Spinal cord (tissue), 10 donors: Measurements from ENCODE around the gene TBC1D30. TPM values are rescaled to one million over a fixed set of nuclear protein-coding genes. Genes with fewer than 3 reads are reported as not detected.
"Not testable (repeated sequence)": the region's sequence is repeated elsewhere in the genome, so short reads cannot be mapped to it uniquely, and the experiment has no call there.

Experiments
- DNase-seq, 6 donors: peaks; one replicate each; pipeline versions ENCODE4 v3.0.0 to v3.0.0-alpha.2; 2013 to 2015; ENCODE audit warnings: low spot score in 6 of 6, low read depth in 4 of 6
- H3K27ac ChIP-seq: one replicate; pipeline ENCODE4 v1.5.1; 2013; ENCODE audit warnings: low read depth, low read length, control low read depth
- H3K27me3 ChIP-seq: one replicate; pipeline ENCODE4 v1.6.1; 2013; ENCODE audit warnings: low read length; ENCODE audit not compliant: control insufficient read depth, insufficient read depth
- H3K36me3 ChIP-seq: one replicate; pipeline ENCODE4 v1.6.1; 2013; ENCODE audit warnings: low read length; ENCODE audit not compliant: control insufficient read depth, insufficient read depth
- H3K4me1 ChIP-seq: one replicate; pipeline ENCODE4 v1.6.1; 2013; ENCODE audit warnings: low read length; ENCODE audit not compliant: control insufficient read depth, insufficient read depth
- H3K4me3 ChIP-seq: one replicate; pipeline ENCODE4 v1.5.1; 2013; ENCODE audit warnings: low read depth, low read length, control low read depth
- H3K9me3 ChIP-seq: one replicate; pipeline ENCODE4 v1.6.1; 2013; ENCODE audit warnings: low read length; ENCODE audit not compliant: control insufficient read depth, insufficient read depth
- WGBS: methylation state at CpG from one replicate; pipeline ENCODE4 v1.1.5; 2013; ENCODE audit warnings: missing lambda C conversion rate; ENCODE audit not compliant: insufficient coverage; 5-methylcytosine and 5-hydroxymethylcytosine counted together
- polyA plus RNA-seq, 2 donors: library from polyadenylated mRNA; unstranded; fragments of 120-200 nt; gene quantifications; one replicate each; pipeline ENCODE4 v1.2.1, GENCODE V29; 2013; ENCODE audit not compliant: insufficient read length in 2 of 2
- total RNA-seq, 2 donors: library from RNA; depleted of rRNA in 1 of 2; stranded (reverse); fragments of 120-200 nt in 1 of 2; fragments of >200 nt in 1 of 2; gene quantifications; one replicate each; pipeline versions ENCODE4 v1.2.3 to v1.2.4, GENCODE V29; 2013 to 2014
- donor health status: healthy.

The TBC1D30 gene
- total and polyA plus RNA-seq, 4 donors = 9.0 to 21.1 (median 18.8) TPM

- not testable (repeated sequence) for H3K4me3 ChIP-seq, H3K27ac ChIP-seq, H3K36me3 ChIP-seq, H3K9me3 ChIP-seq, H3K4me1 ChIP-seq, H3K27me3 ChIP-seq
- 9% methylated on average over 4 of the region's 8 CpGs for WGBS
- DNase-seq = peak in 2 of 6 donors; percentile 55 to 68
Measured at GRCh38 chr12:64802180-64802775, 22.2 kb upstream of the TBC1D30 start.

- 67% methylated on average over 1 of the region's 2 CpGs for WGBS
- H3K4me3 ChIP-seq = no peak overlapping the region
- H3K9me3 ChIP-seq = no peaks in the 10 kb centered on the region
- H3K4me1 ChIP-seq = no peaks in the 10 kb centered on the region
- DNase-seq = no peak
- H3K36me3 ChIP-seq = no peaks in the 10 kb centered on the region
- no peaks in the 10 kb centered on the region for H3K27me3 ChIP-seq
- no peak overlapping the region for H3K27ac ChIP-seq
Measured at GRCh38 chr12:64806173-64806572, 18.3 kb upstream of the TBC1D30 start.

DNA sequence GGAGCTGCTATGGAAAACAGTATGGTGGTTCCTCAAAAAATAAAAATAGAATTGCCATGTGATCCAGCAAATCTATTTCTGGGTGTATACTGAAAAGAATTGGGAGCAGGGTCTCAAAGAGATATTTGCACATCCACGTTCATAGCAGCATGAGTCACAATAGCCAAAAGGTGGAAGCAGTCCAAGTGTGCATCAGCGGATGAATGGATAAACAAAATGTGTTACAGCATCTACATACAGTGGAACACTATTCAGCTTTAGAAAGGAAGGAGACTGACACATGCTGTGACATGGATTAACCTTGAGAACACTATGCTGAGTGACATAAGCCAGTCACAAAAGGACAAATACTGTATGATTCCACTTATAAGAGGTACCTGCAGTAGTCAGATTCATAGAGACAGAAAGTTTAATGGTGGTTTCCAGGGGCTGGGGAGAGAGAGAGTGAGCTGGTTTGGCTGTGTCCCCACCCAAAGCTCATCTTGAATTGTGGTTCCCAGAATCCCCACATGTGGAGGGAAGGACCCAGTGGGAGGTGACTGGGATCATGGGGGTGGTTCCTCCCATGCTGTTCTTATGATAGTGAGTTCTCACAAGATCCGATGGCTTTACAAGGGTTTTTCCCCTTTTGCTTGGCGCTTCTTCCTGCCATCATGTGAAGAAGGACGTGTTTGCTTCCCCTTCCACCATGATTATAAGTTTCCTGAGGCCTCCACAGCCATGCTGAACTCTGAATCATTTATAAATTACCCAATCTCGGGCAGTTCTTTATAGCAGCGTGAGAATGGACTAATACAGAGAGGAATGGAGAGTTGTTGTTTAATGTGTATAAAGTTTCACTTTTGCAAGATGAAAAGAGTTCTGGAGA is 17.6 kb upstream of the TBC1D30 start:
- Histone ChIP-seq H3K4me3 (no peak overlapping the region), H3K9me3 (no peaks in the 10 kb centered on the region), H3K36me3 (no peaks in the 10 kb centered on the region), H3K27me3 (no peaks in the 10 kb centered on the region), H3K27ac (no peak overlapping the region), H3K4me1 (no peaks in the 10 kb centered on the region)
- 80% methylated on average over 3 of the region's 7 CpGs for WGBS
- no peak for DNase-seq

DNA sequence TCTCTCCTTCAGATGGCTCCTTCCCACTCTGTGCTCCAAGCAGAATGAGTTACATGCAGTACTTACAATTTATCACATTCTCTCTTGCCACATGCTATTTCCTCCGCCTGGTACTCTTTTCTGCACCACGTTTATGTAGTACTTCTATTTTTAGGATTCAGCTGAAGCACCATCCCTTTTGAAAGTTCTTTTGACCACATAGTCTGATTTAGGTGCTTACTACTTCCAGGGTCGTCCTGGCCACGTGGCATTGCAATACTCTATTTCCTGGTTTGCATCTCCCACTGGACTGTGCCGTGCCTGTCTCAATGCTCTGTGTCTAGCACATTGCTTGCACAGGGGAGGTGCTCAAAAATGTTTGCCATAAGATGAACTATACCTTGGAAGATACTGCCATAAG is 16.3 kb upstream of the TBC1D30 start:
- no peaks in the 10 kb centered on the region for H3K36me3 ChIP-seq
- H3K4me3 ChIP-seq = no peak overlapping the region
- H3K27ac ChIP-seq = no peak overlapping the region
- 78% methylated on average over 5 of the region's 5 CpGs for WGBS
- DNase-seq = no peak
- no peaks in the 10 kb centered on the region for H3K4me1 ChIP-seq
- H3K27me3 ChIP-seq = no peaks in the 10 kb centered on the region
- no peaks in the 10 kb centered on the region for H3K9me3 ChIP-seq

DNA sequence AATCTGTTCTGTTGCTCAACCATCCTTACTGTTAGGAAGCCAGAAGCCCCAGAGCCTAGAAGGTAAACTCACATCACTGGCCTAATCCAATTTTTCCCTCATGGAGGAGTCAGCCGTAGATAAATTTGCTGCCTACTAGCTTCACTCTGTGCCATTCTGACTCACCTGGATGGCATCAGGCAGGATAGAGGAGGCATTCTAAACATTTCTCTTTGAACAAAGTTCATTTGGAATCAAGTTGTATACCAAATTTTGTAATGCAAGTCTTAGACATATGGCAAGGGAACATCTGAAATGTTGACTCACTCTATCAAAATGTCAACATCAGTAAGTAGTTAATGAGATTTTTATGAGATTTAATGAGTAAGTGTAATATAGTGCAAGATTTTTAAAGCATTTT is 13.6 kb upstream of the TBC1D30 start:
- H3K4me3 ChIP-seq = no peak overlapping the region
- no CpG with 5 or more reads among the region's 1 CpG for WGBS

DNA sequence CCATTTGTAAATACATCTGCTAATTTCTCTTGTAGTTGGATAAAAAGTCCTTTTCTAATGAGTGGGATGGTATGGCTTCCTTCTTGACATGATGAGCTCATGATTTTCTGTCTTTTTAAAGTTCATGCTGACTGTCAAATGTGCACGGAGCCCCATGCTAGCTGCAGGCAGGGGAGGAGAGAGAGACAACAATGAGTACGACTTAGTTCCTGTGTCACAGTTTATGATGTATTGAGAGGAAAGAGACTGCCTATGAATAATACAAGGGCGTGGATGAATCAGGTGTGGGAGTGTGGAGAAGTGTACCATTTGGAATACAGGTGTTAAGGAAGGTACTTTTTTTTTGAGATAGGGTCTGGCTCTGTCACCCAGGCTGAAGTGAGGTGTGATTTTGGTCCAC is 10.7 kb upstream of the TBC1D30 start:
- DNase-seq = no peak

More for the DNA sequence above, 13.6 kb upstream of the TBC1D30 start:
- H3K4me1 ChIP-seq = no peaks in the 10 kb centered on the region
- no peaks in the 10 kb centered on the region for H3K36me3 ChIP-seq
- no peaks in the 10 kb centered on the region for H3K27me3 ChIP-seq
- no peaks in the 10 kb centered on the region for H3K9me3 ChIP-seq
- no peak overlapping the region for H3K27ac ChIP-seq
- DNase-seq = no peak

GRCh38 chr12:64814432-64814831 is 10.0 kb upstream of the TBC1D30 start:
- no peaks in the 10 kb centered on the region for H3K9me3 ChIP-seq
- H3K4me3 ChIP-seq = no peak overlapping the region
- no peaks in the 10 kb centered on the region for H3K36me3 ChIP-seq
- no peak overlapping the region for H3K27ac ChIP-seq
- 0% methylated on average over 1 of the region's 2 CpGs for WGBS
- peaks cover 2% of the 10 kb centered on the region for H3K27me3 ChIP-seq
- DNase-seq = peak in 2 of 6 donors; percentile 41 to 66
- no peaks in the 10 kb centered on the region for H3K4me1 ChIP-seq

More for the DNA sequence above, 10.7 kb upstream of the TBC1D30 start:
- Histone ChIP-seq H3K4me1 (no peaks in the 10 kb centered on the region), H3K36me3 (no peaks in the 10 kb centered on the region), H3K9me3 (no peaks in the 10 kb centered on the region), H3K4me3 (no peak overlapping the region), H3K27ac (no peak overlapping the region), H3K27me3 (peaks cover 2% of the 10 kb centered on the region)
- WGBS = 80% methylated on average over 3 of the region's 3 CpGs

- no peaks in the 10 kb centered on the region for H3K9me3 ChIP-seq
- H3K4me3 ChIP-seq = no peak overlapping the region
- peaks cover 8% of the 10 kb centered on the region for H3K27me3 ChIP-seq
- no peak overlapping the region for H3K27ac ChIP-seq
- H3K36me3 ChIP-seq = no peaks in the 10 kb centered on the region
- no peak for DNase-seq
- 92% methylated on average over 3 of the region's 5 CpGs for WGBS
- H3K4me1 ChIP-seq = peaks cover 9% of the 10 kb centered on the region
Measured at GRCh38 chr12:64819816-64820402, 4.5 kb upstream of the TBC1D30 start.

GRCh38 chr12:64820593-64820992 is 3.9 kb upstream of the TBC1D30 start:
- H3K27me3 ChIP-seq = peaks cover 15% of the 10 kb centered on the region
- H3K9me3 ChIP-seq = no peaks in the 10 kb centered on the region
- H3K27ac ChIP-seq = no peak overlapping the region
- H3K4me1 ChIP-seq = peaks cover 16% of the 10 kb centered on the region
- WGBS = no CpG with 5 or more reads among the region's 3 CpGs
- H3K4me3 ChIP-seq = no peak overlapping the region
- no peaks in the 10 kb centered on the region for H3K36me3 ChIP-seq
- no peak for DNase-seq
